HG03103 (cell line): Measurements from ENCODE around the gene THRSP.
A peak's percentile ranks its signal among the peaks of the same experiment; 100 is the strongest.
"Not testable (repeated sequence)": the region's sequence is repeated elsewhere in the genome, so short reads cannot be mapped to it uniquely, and the experiment has no call there.

ENCODE experiments used
- ATAC-seq: cut with Tn5 transposase; IDR thresholded peaks from one replicate; pipeline ENCODE4 v1.9.1; 2021; ENCODE audit warnings: low read depth; ENCODE audit not compliant: unreplicated experiment

THRSP gene, protein sequence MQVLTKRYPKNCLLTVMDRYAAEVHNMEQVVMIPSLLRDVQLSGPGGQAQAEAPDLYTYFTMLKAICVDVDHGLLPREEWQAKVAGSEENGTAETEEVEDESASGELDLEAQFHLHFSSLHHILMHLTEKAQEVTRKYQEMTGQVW

DNA sequence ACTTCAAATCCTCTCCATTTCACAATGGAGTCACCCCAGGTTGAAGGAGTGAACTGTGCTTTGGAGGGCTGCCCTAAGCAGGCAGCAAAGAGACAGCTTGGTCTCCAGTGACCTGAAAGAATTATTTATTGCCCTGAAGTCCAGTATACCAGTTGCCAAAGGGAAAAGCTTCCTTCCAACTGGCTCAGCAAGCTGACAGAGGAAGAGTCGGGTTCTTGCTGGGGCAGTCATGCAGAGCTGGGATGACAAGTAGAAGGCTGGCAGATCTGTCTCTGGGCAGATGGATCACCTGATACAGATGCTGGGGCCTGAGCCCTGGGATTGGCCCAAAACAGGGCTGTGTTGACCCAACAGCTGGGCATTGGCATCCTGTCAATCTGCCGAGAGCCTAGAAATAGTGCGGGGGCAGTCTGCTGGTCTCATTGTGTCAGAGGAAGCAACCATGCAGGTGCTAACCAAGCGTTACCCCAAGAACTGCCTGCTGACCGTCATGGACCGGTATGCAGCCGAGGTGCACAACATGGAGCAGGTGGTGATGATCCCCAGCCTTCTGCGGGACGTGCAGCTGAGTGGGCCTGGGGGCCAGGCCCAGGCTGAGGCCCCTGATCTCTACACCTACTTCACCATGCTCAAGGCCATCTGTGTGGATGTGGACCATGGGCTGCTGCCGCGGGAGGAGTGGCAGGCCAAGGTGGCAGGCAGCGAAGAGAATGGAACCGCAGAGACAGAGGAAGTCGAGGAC, at the start of gene THRSP:
THRSP (plus strand) TSS at position 422 of the 742 bp plus-strand sequence; CDS start at position 443, 21 bp downstream.
- no peak for ATAC-seq

DNA sequence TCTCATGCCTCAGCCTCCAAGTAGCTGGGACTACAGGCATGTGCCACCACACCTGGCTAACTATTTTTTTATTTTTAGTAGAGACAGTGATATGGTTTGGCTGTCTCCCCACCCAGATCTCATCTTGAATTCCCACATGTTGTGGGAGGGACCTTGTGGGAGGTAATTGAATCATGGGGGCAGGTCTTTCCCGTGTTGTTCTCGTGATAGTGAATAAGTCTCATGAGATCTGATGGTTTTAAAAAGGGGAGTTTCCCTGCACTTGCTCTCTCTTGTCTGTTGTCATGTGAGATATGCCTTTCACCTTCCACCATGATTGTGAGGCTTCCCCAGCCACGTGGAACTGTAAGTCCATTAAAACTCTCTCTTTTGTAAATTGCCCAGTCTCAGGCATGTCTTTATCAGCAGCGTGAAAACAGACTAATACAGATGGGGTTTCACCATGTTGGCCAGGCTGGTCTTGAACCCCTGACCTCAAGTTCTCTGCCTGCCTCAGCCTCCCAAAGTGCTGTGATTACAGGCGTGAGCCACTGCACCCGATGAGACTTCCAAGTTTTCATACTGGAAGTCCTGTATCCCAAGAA, 48.6 kb upstream of the THRSP start:
- ATAC-seq = not testable (repeated sequence)

DNA sequence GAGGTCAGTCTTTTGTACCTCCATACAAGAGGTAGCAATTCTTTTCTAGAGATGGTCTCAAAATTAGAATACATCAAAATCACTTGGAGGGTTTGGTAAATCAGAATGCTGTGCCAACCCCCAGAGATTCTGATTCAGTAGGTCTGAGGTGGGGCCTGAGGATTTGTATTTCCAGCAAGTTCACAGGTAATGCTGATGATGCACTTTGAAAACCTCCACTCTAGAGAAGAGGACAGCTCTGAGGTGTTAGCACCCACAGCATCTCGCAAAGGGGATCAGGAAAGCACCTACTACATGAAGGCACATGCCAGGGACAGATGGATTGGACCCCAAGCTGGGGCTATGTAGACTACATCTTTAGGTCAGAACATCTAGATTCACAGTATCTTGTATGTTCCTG, 47.8 kb upstream of the THRSP start:
- ATAC-seq = no peak

DNA sequence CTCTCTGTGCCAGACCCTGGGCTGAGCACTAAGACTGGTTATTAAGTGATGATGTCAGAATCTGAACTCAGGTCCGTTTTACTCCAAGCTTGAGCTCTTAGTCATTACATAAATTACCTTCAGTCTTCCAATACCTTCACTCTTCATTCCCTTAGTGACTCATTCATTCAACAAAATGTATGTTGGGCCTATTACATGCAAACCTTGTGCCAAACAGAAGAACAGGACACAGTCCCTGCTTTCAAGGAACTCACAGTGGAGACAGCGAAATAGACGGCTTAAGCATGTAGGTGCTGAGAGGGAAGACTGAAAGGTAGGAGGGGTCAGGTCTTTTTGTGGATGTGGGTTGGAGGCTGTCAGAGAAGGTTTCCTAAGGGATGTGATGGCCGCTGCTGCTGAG, 43.9 kb upstream of the THRSP start:
- ATAC-seq = no peak

DNA sequence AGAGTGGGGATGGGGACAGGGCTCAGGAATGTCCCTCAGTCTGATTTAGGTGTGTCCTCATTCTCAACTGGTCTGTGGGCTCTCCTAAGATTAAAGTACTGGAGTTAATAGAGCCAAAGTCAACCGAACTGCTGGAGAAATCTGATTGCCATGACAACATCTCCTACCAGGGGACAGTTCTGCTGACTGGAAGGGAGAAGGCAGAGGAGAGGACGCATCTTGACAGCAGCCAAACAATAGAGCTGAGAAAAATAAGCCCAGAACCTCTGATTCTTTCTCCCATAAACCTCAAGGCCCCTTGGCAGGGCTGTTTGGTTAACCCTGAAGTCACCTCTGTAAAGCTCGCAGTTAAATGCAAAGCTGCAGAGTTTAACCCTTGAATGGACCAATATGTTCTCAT, 43.4 kb upstream of the THRSP start:
- ATAC-seq = no peak

DNA sequence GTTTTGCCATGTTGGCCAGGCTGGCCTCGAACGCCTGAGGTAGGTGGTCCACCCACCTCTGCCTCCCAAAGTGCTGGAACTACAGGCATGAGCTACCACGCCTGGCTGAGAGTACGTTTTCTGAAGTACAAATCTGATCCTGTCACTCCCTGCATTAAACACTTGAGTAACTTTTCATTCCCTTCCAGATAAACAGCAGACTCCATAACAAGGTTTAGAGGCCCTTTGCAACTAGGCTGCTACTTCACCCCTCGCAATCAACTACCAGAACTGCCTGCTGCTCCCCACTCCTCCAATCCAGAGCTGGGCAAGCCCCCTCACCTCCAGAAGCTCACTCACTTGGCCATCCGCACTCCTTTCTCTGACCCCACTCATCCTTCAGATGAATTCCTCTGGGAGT, 42.0 kb upstream of the THRSP start:
- ATAC-seq = no peak

DNA sequence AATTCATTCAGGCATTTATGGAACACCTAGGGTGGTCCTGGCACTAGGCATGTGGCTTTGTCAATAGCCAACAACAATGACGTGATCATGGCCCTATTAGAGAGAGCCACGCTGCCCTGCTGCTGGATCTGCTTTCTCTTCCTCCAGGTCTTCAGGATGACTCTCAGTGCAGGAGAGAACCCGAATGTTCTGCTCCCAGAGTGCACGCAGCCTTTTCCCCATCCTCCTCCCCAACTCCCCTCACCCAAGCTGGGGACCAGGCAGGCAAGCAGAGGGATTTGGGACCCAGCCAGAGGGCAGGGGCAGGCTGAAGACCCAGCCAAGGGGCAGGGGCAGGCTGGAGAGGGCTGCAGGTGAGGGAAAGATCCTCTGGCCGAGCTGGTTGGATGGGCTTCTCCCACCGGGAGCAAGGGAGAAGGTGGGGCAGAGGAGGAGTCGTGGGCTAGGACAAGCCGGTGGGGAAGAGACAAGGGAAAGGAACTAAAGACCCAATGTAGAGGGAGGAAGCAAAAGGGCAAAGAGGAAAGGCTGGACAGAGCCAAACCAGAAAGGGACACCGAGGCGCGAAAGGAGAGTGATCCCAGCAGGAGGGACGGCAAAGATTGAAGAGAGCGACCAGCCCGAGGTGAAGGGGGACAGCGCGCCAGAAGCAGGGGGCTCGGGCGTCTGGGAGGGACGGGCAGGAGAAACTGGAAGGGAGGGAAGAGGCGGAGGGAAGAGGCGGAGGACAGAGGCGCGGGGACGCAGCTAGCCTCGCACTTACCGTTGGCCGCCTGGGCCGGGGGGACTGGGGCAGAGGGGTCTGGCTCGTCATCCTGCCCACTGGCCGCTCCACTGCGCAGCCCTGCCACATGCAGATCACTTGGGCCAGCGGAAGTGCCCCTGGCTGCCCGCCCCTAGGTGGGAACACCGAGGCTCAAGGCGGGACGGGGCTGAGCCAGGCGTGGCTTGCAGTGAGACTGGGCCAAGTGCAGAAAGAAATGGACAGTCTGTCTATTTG, 41.0 kb upstream of the THRSP start, which contains the start of gene KCTD14:
KCTD14 (minus strand) TSS at position 880 of the 1,000 bp plus-strand sequence; CDS start at position 853, 27 bp downstream.
- ATAC-seq = no peak

DNA sequence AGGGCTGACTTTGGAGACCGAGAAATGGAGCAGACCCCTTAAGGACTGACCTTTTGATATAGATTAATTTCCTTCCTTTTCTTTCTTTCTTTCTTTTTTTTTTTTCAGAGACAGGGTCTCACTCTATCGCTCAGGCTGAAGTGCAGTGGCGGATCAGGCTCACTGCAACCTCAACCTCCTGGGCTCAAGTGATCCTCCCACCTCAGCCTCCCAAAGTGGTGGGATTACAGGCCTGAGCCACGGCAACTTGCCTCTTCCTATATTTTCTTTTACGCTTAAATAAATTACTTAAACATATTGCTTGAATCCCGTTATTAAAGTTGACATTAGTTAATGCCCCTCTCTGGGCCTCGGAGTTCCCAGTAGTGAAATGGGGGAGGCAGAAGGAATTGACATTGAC, 40.2 kb upstream of the THRSP start:
- ATAC-seq = no peak

DNA sequence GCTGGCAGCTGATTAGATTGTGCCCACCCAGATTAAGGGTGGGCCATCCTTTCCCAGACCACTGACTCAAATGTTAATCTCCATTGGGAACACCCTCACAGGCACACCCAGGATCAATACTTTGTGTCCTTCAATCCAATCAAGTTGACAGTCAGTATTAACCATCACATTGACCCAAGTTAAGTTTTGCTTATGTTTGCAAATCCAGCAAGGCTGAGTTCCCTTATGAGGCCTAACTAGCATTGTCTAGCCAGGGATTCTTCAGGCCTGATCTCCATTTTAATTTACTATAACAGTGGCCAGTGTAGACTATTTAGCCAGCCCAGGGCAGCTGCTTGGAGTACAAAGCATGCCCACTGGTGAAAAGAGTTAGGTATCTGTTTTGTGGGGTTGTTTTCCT, 38.3 kb upstream of the THRSP start:
- ATAC-seq = no peak

DNA sequence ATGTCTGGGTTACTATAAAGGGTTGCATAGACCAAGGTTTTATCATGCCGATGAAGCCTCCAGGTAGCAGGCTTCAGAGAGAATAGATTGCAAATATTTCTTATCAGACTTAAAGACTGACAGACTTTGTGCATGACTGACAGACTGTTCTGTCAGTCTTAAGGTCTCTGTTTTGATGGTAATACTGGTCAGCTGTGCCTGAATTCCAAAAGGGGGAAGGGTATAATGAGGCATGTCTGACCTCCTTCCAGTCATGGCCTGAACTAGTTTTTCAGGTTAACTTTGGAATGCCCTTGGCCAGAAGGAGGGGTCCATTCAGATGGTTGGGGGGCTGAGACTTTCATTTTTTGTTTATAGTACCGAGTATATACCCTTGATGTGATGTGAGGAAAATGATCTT, 35.9 kb upstream of the THRSP start:
- ATAC-seq = no peak

DNA sequence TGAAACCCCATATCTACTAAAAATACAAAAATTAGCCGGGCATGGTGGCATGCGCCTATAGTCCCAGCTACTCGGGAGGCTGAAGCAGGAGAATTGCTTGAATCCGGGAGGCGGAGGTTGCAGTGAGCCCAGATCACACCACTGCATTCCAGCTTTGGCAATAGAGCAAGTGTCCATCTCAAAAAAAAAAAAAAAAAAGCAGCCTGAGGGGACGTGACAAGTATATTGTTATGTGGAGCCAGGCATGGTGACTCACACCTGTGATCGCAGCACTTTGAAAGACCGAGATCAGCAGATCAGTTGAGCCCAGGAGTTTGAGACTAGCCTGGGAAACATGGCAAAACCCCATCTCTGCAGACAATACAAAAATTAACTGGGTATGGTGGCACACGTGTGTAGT, 35.2 kb upstream of the THRSP start:
- not testable (repeated sequence) for ATAC-seq

DNA sequence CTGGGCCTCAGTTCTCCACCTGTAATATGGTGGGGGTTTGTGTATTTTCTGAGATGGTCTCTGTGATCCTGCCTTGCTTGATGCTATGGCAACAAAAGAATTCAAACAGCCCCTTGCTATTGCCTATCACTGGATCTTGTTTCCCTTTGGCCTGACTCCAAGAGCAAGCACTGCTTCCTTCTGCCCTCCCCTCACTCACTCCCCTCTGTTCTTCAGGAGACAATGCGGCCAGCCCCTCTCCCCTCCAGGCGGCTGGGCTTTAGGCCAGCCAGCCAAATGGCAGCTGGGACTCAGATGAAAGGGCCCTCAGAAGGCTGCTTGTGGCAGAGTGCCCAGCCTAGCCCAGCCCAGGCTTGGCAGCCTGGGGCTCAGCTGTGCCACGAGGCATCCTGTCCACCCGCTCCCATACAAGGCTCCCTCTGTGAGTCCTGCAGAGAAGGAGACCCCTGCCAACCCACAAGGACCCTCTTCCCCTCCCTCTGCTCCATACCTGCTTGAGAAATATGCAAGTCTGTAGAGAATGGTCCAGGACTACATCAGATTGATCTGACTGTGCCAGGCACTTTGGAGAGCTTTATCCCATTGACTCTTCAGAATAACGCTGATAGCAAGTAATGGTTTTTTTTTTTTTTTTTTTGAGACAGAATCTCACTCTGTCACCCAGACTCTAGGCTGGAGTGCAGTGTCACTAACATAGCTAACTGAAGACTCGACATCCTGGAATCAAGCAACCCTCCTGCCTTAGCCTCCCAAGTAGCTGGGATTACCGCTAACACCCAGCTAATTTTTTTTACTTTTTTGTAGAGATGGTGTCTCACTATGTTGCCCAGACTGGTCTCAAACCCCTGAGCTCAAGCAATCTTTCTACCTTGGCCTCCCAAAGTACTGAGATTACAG, 33.0 kb upstream of the THRSP start:
- ATAC-seq = no peak

DNA sequence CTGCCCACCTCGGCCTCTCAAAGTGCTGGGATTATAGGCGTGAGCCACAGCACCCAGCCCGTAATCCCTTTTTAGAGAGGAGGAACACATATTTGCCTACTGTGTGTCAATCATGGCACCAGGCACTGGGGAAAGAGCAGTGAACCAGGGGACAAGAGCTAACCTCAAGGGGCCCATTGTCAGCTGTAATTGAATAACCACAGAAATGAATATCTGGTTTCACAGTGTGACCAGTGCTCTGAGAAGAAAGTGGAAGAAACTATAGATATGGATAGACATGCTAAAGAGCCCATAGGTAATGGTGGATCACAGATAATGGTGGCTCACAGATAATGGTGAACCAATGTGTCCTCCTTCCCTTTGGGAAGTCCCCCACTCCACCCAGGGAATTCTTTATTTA, 32.0 kb upstream of the THRSP start:
- peak; percentile 73 for ATAC-seq

DNA sequence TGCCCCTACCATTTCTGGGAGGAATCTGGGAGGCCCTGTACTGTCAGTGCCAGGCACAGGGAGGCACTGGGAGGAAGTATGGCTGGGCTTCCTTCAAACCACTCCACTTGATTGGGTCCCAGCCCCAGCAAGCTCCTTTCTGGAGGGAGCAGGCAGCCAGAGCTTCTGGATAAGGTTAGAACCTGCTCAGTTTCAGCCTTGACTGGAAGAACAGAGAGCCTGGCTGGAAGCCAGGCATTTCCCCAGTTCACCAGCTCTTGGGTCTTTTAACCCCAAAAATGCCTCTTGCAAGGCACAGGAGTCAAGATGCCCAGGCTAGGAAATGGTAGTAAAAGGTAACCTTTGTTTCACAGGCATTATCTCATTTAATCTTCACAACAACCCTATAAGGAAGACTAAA, 31.6 kb upstream of the THRSP start:
- no peak for ATAC-seq

DNA sequence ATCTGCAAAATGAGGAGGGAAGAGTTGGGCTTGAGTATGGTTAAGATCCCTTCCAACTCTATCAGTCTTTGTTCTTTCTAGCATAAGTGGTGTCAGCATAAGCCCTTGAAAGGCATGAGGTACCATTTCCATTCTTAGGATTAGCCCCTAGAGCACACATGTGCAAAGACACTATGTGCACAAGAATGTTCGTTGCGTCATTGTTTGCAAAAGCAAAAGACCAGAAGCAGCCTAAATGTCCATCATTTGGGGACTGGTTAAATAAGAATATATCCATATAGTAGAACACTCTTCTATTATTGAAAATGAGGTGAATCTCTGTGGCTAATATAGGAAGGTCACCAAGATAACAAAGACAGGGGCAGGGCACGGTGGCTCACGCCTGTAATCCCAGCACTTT, 30.6 kb upstream of the THRSP start:
- ATAC-seq = no peak

DNA sequence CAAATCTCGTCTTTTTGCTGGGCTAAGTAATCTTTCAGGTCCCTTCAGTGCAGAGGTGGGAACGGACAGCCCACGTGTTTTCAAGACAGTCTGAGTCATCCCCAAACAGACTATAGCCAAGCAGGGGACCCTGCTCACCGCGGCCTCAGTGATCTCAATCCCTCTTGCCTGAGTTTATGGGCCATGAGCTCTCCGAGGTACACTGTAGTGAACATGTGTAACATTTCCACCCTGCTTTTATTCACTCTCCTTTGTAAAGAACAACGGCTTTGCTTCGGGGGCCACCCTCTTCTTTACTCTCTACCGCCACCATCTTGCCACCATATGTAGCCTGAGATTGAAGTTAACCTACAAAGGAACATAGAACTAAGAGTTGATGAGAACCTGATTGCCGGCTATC, 29.0 kb upstream of the THRSP start:
- no peak for ATAC-seq

DNA sequence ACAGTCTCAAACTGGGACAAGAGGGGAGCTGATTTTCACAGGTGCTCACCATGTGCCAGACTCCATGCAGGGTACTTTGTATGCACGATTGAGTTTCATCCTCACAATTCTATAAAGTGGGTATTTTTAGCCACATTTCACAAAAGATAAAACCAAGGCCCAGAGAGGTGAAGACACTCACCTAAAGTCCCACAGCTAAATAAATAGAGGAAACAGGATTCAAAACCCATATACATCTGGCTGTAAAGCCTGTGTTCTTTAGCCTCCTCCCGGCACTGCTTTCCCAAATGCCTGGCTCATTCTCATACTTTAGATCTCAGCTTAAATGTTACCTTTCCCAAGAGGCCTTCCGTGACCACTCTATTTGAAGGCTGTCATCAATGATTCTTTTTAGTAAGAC, 27.3 kb upstream of the THRSP start:
- no peak for ATAC-seq

DNA sequence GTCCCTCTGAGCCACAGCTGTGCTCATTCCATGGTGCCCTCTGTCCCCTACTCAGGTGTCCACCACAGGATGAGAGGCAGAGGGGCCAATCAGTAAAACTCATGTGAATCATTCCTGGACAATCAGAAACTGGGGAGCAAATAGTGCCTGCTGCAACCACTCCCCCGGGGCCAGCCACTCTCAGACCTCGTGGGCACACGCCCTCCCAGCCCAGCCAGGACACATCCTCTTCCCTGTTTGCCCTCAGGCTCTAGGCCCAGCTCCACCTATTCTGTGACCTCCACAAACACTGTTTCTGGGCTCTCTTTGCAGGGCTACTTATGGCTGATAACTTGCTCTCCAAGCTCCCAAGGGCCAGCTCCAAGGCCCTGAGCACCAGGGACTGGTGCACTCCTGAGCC, 26.6 kb upstream of the THRSP start:
- no peak for ATAC-seq

DNA sequence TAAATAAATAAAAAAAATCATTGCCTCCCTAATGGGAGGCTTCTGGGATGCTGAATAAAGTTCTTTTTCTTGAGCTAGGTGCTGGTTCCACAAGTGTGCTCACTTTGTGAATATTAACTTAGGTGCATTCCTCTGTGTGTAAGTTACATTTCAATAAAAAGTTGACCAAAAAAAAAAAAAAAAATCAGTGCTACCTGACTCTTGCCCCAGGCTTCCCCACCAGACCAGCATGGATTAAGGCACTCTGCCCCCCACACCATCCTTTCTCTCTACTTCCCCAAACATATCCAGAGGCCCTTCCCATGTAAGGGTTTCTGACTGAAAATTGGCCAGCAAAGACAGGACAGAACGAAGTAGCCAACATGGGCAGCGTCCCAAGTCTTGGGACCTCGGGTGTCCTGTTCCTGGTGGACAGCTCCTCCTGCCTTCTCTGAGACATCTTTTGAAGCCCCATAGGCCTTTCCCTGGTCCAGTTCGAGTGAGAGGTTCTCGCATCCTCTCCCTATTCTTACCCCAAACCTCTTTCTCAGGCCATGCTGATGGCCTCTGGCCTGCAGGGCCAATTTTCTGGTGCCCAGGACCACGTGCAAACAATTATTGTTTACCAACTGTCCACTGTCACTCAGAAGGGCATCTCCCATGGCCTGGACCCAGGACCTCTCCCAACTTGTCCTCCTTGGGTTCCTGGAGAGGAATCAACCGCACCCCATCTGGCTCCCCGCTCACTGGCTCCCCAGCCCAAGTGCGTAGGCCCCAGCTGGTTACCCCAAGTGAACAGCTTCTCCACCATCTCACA, 25.6 kb upstream of the THRSP start:
- ATAC-seq = no peak
